Suppressor macrophage (primary cell): Measurements from ENCODE around the gene USP17L28.
A peak's percentile ranks its signal among the peaks of the same experiment; 100 is the strongest.
"Not testable (repeated sequence)": the region's sequence is repeated elsewhere in the genome, so short reads cannot be mapped to it uniquely, and the experiment has no call there.

Experiments used
- DNase-seq, 4 experiments: peaks; one replicate each; pipeline ENCODE4 v3.0.0-alpha.2; 2020 to 2022
- total RNA-seq, 17 experiments: gene quantifications; one replicate each; lab custom pipeline; 2026; ENCODE audit warnings: mixed read lengths in 6 of 17, inconsistent platforms in 3 of 17; lab: John Stamatoyannopoulos, UW

The USP17L28 gene, protein sequence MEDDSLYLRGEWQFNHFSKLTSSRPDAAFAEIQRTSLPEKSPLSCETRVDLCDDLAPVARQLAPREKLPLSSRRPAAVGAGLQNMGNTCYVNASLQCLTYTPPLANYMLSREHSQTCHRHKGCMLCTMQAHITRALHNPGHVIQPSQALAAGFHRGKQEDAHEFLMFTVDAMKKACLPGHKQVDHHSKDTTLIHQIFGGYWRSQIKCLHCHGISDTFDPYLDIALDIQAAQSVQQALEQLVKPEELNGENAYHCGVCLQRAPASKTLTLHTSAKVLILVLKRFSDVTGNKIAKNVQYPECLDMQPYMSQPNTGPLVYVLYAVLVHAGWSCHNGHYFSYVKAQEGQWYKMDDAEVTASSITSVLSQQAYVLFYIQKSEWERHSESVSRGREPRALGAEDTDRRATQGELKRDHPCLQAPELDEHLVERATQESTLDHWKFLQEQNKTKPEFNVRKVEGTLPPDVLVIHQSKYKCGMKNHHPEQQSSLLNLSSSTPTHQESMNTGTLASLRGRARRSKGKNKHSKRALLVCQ
- total RNA-seq, result 0 reads per million in 17 experiments

DNA sequence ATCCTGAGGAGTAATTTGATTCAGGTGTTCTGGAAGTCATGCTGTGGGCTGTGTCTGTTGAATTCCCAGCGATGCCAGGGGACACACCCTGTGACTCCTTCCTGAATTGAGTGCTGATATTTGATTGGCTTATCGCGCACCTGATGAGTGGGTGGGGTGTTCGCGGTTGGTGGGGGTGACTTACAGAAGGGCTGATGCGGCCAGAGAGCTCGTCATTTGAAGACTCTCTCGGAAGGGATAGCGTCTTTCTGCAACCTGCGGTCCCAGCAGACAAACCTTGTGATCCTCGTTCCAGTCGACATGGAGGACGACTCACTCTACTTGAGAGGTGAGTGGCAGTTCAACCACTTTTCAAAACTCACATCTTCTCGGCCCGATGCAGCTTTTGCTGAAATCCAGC lies at the start of gene USP17L28:
Gene USP17L28, plus strand, starts transcription at position 301 of the 400 bp plus-strand sequence. Its CDS starts 0 bp downstream, at position 301.
- DNase-seq, result not testable (repeated sequence)

DNA sequence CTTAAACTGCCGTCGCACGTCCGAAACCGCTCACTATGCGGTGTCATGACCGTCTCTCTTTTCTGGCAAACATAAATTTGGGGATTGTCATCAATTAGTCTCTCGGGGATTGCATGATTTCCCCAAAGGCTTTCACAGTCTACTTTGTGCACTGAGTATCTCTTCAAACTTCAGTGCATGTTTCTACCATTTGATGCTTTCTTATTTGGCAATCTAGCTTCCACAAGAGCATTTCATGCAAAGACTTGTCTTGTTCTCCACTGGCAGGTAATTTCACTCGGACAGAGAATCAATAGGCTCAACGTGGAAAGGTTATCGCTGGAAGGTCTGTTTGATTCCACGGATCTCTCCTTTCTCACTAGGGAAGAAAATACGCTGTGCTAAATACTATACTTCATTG lies 24.5 kb upstream of the USP17L28 start:
- DNase-seq, result not testable (repeated sequence)

DNA sequence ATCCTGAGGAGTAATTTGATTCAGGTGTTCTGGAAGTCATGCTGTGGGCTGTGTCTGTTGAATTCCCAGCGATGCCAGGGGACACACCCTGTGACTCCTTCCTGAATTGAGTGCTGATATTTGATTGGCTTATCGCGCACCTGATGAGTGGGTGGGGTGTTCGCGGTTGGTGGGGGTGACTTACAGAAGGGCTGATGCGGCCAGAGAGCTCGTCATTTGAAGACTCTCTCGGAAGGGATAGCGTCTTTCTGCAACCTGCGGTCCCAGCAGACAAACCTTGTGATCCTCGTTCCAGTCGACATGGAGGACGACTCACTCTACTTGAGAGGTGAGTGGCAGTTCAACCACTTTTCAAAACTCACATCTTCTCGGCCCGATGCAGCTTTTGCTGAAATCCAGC lies 23.8 kb upstream of the USP17L28 start, which contains the start of gene USP17L24:
Gene USP17L24, plus strand, starts transcription at position 301 of the 400 bp plus-strand sequence. Its CDS starts 0 bp downstream, at position 301.
- DNase-seq, result not testable (repeated sequence)

DNA sequence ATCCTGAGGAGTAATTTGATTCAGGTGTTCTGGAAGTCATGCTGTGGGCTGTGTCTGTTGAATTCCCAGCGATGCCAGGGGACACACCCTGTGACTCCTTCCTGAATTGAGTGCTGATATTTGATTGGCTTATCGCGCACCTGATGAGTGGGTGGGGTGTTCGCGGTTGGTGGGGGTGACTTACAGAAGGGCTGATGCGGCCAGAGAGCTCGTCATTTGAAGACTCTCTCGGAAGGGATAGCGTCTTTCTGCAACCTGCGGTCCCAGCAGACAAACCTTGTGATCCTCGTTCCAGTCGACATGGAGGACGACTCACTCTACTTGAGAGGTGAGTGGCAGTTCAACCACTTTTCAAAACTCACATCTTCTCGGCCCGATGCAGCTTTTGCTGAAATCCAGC lies 19.1 kb upstream of the USP17L28 start, which contains the start of gene USP17L25:
Gene USP17L25, plus strand, starts transcription at position 301 of the 400 bp plus-strand sequence. Its CDS starts 0 bp downstream, at position 301.
- DNase-seq, result not testable (repeated sequence)

DNA sequence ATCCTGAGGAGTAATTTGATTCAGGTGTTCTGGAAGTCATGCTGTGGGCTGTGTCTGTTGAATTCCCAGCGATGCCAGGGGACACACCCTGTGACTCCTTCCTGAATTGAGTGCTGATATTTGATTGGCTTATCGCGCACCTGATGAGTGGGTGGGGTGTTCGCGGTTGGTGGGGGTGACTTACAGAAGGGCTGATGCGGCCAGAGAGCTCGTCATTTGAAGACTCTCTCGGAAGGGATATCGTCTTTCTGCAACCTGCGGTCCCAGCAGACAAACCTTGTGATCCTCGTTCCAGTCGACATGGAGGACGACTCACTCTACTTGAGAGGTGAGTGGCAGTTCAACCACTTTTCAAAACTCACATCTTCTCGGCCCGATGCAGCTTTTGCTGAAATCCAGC lies 14.3 kb upstream of the USP17L28 start, which contains the start of gene USP17L26:
Gene USP17L26, plus strand, starts transcription at position 301 of the 400 bp plus-strand sequence. Its CDS starts 0 bp downstream, at position 301.
- not testable (repeated sequence) for DNase-seq

DNA sequence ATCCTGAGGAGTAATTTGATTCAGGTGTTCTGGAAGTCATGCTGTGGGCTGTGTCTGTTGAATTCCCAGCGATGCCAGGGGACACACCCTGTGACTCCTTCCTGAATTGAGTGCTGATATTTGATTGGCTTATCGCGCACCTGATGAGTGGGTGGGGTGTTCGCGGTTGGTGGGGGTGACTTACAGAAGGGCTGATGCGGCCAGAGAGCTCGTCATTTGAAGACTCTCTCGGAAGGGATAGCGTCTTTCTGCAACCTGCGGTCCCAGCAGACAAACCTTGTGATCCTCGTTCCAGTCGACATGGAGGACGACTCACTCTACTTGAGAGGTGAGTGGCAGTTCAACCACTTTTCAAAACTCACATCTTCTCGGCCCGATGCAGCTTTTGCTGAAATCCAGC lies 9.6 kb upstream of the USP17L28 start, which contains the start of gene USP17L5:
Gene USP17L5, plus strand, starts transcription at position 301 of the 400 bp plus-strand sequence. Its CDS starts 0 bp downstream, at position 301.
- DNase-seq, result not testable (repeated sequence)

DNA sequence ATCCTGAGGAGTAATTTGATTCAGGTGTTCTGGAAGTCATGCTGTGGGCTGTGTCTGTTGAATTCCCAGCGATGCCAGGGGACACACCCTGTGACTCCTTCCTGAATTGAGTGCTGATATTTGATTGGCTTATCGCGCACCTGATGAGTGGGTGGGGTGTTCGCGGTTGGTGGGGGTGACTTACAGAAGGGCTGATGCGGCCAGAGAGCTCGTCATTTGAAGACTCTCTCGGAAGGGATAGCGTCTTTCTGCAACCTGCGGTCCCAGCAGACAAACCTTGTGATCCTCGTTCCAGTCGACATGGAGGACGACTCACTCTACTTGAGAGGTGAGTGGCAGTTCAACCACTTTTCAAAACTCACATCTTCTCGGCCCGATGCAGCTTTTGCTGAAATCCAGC lies 4.8 kb upstream of the USP17L28 start, which contains the start of gene USP17L27:
Gene USP17L27, plus strand, starts transcription at position 301 of the 400 bp plus-strand sequence. Its CDS starts 0 bp downstream, at position 301.
- not testable (repeated sequence) for DNase-seq

DNA sequence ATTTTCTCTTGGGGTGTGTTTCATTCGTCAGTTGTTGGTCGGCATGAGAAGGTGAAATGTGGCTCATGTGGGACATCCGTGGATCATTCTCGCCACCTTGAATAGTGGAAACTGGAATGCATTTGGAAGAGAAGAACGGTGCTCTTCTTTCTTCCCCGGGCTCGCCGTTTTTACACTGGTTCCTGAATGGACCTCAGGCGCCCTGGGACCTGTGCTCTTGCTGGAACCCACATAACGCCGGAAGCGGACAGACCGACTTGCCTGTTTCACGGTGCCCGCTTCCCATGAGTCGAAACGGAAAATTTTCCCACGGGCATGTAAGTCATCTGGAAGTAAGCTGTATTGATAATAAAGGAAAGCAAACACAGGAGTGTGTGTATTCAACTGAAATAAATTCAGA lies 2.2 kb downstream of the USP17L28 start:
- DNase-seq, result not testable (repeated sequence)

DNA sequence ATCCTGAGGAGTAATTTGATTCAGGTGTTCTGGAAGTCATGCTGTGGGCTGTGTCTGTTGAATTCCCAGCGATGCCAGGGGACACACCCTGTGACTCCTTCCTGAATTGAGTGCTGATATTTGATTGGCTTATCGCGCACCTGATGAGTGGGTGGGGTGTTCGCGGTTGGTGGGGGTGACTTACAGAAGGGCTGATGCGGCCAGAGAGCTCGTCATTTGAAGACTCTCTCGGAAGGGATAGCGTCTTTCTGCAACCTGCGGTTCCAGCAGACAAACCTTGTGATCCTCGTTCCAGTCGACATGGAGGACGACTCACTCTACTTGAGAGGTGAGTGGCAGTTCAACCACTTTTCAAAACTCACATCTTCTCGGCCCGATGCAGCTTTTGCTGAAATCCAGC lies 4.6 kb downstream of the USP17L28 start, which contains the start of gene USP17L29:
Gene USP17L29, plus strand, starts transcription at position 301 of the 400 bp plus-strand sequence. Its CDS starts 0 bp downstream, at position 301.
- DNase-seq, result not testable (repeated sequence)

DNA sequence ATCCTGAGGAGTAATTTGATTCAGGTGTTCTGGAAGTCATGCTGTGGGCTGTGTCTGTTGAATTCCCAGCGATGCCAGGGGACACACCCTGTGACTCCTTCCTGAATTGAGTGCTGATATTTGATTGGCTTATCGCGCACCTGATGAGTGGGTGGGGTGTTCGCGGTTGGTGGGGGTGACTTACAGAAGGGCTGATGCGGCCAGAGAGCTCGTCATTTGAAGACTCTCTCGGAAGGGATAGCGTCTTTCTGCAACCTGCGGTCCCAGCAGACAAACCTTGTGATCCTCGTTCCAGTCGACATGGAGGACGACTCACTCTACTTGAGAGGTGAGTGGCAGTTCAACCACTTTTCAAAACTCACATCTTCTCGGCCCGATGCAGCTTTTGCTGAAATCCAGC lies 14.1 kb downstream of the USP17L28 start, which contains the start of gene USP17L30:
Gene USP17L30, plus strand, starts transcription at position 301 of the 400 bp plus-strand sequence. Its CDS starts 0 bp downstream, at position 301.
- DNase-seq, result not testable (repeated sequence)

DNA sequence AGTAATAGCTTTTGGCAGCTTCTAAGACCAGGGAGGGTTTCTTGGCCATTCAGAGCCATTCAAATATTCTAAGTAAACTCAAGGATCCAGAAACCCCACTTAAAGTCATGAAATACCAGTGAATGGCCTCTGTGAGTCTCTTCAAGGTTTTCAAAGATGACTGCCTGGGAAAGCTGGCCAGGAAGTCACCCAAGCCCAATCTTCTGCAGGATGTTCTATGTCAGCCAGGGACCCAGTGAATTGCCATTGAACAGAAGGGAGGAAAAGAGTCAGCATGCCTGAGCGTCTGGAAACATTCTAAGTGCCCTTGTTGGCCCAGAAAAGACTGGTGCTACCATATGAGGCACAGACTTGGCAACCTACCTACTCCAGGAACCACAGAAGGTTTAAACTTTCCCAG lies 31.2 kb downstream of the USP17L28 start:
- DNase-seq, result not testable (repeated sequence)

DNA sequence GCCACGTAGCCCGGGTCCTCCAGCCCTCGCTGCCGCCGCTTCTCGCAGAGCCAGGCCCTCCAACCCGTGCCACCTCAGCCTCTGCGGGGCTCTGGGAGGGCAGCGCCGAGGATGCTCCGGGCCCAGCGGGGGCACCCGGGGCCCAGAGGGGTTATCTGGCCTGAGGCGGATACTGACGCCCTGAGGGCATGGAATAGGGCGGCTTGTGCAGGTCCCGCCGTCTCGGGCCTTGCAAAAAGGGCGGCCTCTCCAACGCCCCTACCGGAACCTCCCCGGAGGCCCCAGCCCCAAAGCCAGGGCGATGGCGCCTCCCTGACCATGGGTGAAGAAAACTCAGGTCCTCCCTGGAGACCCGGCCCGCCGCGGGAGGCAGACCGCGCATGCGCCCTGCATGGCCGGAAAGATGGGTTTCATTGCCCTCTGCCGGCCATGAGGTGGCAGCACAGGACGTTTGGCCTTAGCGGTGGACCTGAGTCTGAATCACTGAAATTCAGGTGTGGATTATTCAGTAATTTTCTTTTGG lies 32.4 kb downstream of the USP17L28 start:
- DNase-seq, result peak; percentile 1 to 23 (median 12)

DNA sequence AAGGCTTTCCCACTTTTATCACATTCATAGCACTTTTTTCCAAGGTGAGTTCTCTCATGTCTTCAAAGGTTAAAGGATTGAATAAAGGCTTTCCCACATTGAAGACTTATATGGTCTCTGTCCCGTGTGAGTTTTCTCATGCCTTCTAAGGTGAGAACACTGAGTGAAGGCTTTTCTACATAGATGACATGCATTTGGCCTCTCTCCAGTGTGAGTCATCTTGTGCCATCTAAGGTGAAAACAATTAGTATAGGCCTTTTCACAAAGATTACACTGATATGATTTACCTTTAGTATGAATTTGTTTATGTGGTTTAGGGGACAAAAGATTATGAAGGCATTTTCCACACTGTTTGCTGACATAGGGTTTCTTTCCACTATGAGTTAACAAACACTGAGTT lies 35.4 kb downstream of the USP17L28 start:
- DNase-seq, result no peak

DNA sequence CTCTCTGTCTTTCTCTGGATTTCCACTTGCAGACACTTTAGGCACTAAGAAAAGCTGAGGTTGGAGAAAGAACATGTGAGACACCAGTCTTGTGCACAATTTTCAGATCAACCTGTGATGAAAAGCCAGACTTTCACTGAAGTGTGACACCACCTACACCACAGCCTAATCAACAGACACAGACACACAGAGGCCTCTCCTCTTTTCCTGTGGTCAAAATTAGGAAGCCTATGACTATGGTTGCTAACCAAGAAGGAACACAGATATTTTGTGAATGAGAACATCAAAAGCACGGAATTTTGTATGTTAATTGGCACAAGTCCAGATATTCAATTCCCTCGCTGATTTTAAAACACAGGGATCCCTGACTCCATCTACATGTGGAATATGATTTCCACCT lies 40.3 kb downstream of the USP17L28 start:
- not testable (repeated sequence) for DNase-seq
